SK-N-SH (cell line): ENCODE results near the gene RABL6. TPM values are rescaled to one million over a fixed set of nuclear protein-coding genes. Genes with fewer than 3 reads are reported as not detected.

Experiments
- CTCF ChIA-PET: fragments of 300-600, 350-600 bp; formaldehyde crosslinking; extraction: SDS; loops from one replicate; lab custom pipeline; 2021; lab: Yijun Ruan, JAX
- POLR2A ChIA-PET: fragments of 350-600 bp; sonication (Branson Sonifier 250); formaldehyde crosslinking; extraction: SDS; loops from one replicate; lab custom pipeline; 2020; ENCODE audit warnings: antibody characterized with exemption, inconsistent platforms; lab: Yijun Ruan, JAX
- DNase-seq: peaks from one replicate; pipeline ENCODE4 v3.0.0; 2012
- H2AFZ ChIP-seq: fragments of 200-600 bp; sonication (generic); 2 replicates; pipeline ENCODE4 v1.8.1; 2016; ENCODE audit warnings: antibody characterized with exemption, mild to moderate bottlenecking, low read depth
- H3F3A ChIP-seq: fragments of 200-600 bp; sonication (generic); replicated peaks from 2 replicates; pipeline ENCODE3; 2016; ENCODE audit warnings: antibody characterized with exemption, mild to moderate bottlenecking; ENCODE audit not compliant: insufficient read depth
- H3K27ac ChIP-seq, 2 experiments: fragments of 200-500 bp in 1 of 2; fragments of 200-600 bp in 1 of 2; sonication (Bioruptor generic) in 1 of 2; sonication (generic), shearing (Covaris generic) in 1 of 2; 2 replicates each; pipeline versions ENCODE4 v1.5.1 to v1.6.1; 2014 to 2016; ENCODE audit warnings: low read depth in 2 of 2, inconsistent platforms in 1 of 2, low read length in 1 of 2, mild to moderate bottlenecking in 1 of 2, mixed read lengths in 1 of 2
- H3K27me3 ChIP-seq: fragments of 200-600 bp; sonication (generic), shearing (Covaris generic); 2 replicates; pipeline ENCODE4 v1.6.1; 2016; ENCODE audit warnings: mixed run types; ENCODE audit not compliant: insufficient read depth
- H3K36me3 ChIP-seq, 2 experiments: fragments of 200-500 bp in 1 of 2; fragments of 200-600 bp in 1 of 2; sonication (Bioruptor generic) in 1 of 2; sonication (generic) in 1 of 2; replicated peaks in 1 of 2; 2 replicates each; pipeline versions ENCODE3 to v1.5.1; 2014 to 2016; ENCODE audit warnings: low read length in 1 of 2, mild to moderate bottlenecking in 1 of 2; ENCODE audit not compliant: insufficient read depth in 2 of 2, control insufficient read depth in 1 of 2
- H3K4me1 ChIP-seq, 2 experiments: fragments of 200-500 bp in 1 of 2; fragments of 200-600 bp in 1 of 2; sonication (Bioruptor generic) in 1 of 2; sonication (generic), shearing (Covaris generic) in 1 of 2; 2 replicates each; pipeline versions ENCODE4 v1.5.1 to v1.6.1; 2014 to 2016; ENCODE audit warnings: low read depth in 1 of 2, low read length in 1 of 2, mixed run types in 1 of 2; ENCODE audit not compliant: insufficient read depth in 2 of 2, control insufficient read depth in 1 of 2
- H3K4me2 ChIP-seq: fragments of 200-600 bp; sonication (generic), shearing (Covaris generic); 2 replicates; pipeline ENCODE4 v1.6.1; 2017; ENCODE audit warnings: mixed run types
- H3K4me3 ChIP-seq, 2 experiments: fragments of 200-500 bp in 1 of 2; fragments of 200-600 bp in 1 of 2; sonication (Bioruptor generic) in 1 of 2; sonication (generic), shearing (Covaris generic) in 1 of 2; 2 replicates each; pipeline versions ENCODE4 v1.5.1 to v1.8.1; 2014 to 2016; ENCODE audit warnings: low read depth in 2 of 2, inconsistent platforms in 1 of 2, low read length in 1 of 2, mild to moderate bottlenecking in 1 of 2, mixed read lengths in 1 of 2, moderate library complexity in 1 of 2
- H3K79me2 ChIP-seq: fragments of 200-600 bp; sonication (generic); 2 replicates; pipeline ENCODE4 v1.8.1; 2017; ENCODE audit warnings: mild to moderate bottlenecking; ENCODE audit not compliant: insufficient read depth
- H3K9ac ChIP-seq: fragments of 200-600 bp; sonication (generic); 2 replicates; pipeline ENCODE4 v1.6.1; 2017; ENCODE audit warnings: mixed run types
- H3K9me2 ChIP-seq: fragments of 200-600 bp; sonication (generic); 2 replicates; pipeline ENCODE4 v1.6.1; 2017; ENCODE audit warnings: mixed run types
- H3K9me3 ChIP-seq: fragments of 200-600 bp; sonication (generic); 2 replicates; pipeline ENCODE4 v1.6.1; 2017; ENCODE audit warnings: mixed run types, mild to moderate bottlenecking, moderate library complexity
- H4K20me1 ChIP-seq: fragments of 200-600 bp; sonication (generic); 2 replicates; pipeline ENCODE4 v1.6.1; 2017; ENCODE audit warnings: mild to moderate bottlenecking, mixed run types; ENCODE audit not compliant: insufficient read depth
- ELF1 ChIP-seq: IDR thresholded peaks from 2 replicates; pipeline ENCODE4 v1.4.0; 2012
- EZH2phosphoT487 ChIP-seq: fragments of 200-600 bp; sonication (generic); IDR thresholded peaks from 2 replicates; pipeline ENCODE4 v1.6.1; 2017; ENCODE audit warnings: low read depth, mixed run types, mild to moderate bottlenecking, antibody characterized with exemption, moderate library complexity, borderline replicate concordance
- FOSL2 ChIP-seq: IDR thresholded peaks from 2 replicates; pipeline ENCODE4 v1.4.0; 2012; ENCODE audit warnings: low read depth, mild to moderate bottlenecking, moderate library complexity, borderline replicate concordance
- FOXM1 ChIP-seq: IDR thresholded peaks from 2 replicates; pipeline ENCODE4 v1.4.0; 2012; ENCODE audit warnings: low read depth, mild to moderate bottlenecking
- GATA2 ChIP-seq: sonication (generic); formaldehyde crosslinking; IDR thresholded peaks from 2 replicates; pipeline ENCODE4 v1.5.0; 2020; ENCODE audit warnings: mild to moderate bottlenecking, missing genetic modification reagents
- MEF2A ChIP-seq: IDR thresholded peaks from 2 replicates; pipeline ENCODE4 v1.4.0; 2012; ENCODE audit warnings: low read depth, borderline replicate concordance
- NFIC ChIP-seq: IDR thresholded peaks from 2 replicates; pipeline ENCODE4 v1.4.0; 2012; ENCODE audit warnings: borderline replicate concordance
- NRF1 ChIP-seq: IDR thresholded peaks from 2 replicates; pipeline ENCODE4 v1.6.1; 2012; ENCODE audit warnings: low read depth, mild to moderate bottlenecking, low read length
- SIN3A ChIP-seq: IDR thresholded peaks from 2 replicates; pipeline ENCODE4 v1.6.1; 2012; ENCODE audit warnings: low read depth, mild to moderate bottlenecking, low read length, moderate library complexity, borderline replicate concordance
- SMC3 ChIP-seq: IDR thresholded peaks from 2 replicates; pipeline ENCODE4 v1.6.1; 2012; ENCODE audit warnings: low read depth, low read length, improper control_type of control experiment
- TEAD4 ChIP-seq: IDR thresholded peaks from 2 replicates; pipeline ENCODE4 v1.4.0; 2012; ENCODE audit warnings: mild to moderate bottlenecking, borderline replicate concordance; ENCODE audit not compliant: insufficient read depth
- YY1 ChIP-seq: IDR thresholded peaks from 2 replicates; pipeline ENCODE4 v1.4.0; 2012; ENCODE audit warnings: low read depth, mild to moderate bottlenecking
- WGBS: methylation state at CpG from one replicate; pipeline ENCODE4 v1.1.6; 2017; ENCODE audit warnings: low lambda C conversion rate; 5-methylcytosine and 5-hydroxymethylcytosine counted together
- polyA plus RNA-seq, 3 experiments: library from polyadenylated mRNA; depleted of rRNA; stranded (reverse); fragments of >200 nt; gene quantifications; 2 replicates each; pipeline ENCODE4 v1.2.3, GENCODE V29; 2012
- TF ChIP-seq, protein P1 (sequence below): IDR thresholded peaks from 2 replicates; pipeline ENCODE4; 2012
- TF ChIP-seq, protein P2 (sequence below): fragments of 150-350 bp; IDR thresholded peaks from 2 replicates; pipeline ENCODE4 v1.6.1; 2017; ENCODE audit warnings: antibody characterized with exemption, low read length, low read depth, borderline replicate concordance
- TF ChIP-seq, protein P3 (sequence below): IDR thresholded peaks from 2 replicates; pipeline ENCODE4 v1.4.0; 2012; ENCODE audit warnings: low read depth
- TF ChIP-seq, protein P4 (sequence below): IDR thresholded peaks from 2 replicates; pipeline ENCODE4 v1.4.0; 2012; ENCODE audit warnings: low read depth, borderline replicate concordance

Gene RABL6
- polyA plus RNA-seq, 1 of the 3 experiments (the other 2 are of a cell fraction): 43.6 TPM

DNA sequence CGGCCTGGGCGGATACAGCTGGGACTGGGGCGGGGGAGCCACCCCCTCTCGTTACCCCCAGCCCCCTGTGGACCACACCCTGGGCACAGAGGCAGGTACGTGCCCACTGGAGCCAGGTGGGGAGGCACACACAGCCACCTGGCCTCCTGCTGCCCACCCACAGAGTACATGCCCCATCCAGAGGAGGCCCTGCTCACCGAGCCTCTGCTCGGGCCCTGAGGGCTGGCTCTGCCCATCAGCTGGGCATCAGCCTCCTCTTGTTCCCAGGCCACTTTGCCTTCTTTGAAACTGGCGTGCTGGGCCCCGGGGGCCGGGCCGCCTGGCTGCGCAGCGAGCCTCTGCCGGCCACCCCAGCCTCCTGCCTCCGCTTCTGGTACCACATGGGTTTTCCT lies 50.7 kb downstream of the RABL6 start (continued):
- TF ChIP-seq, protein P1, sequence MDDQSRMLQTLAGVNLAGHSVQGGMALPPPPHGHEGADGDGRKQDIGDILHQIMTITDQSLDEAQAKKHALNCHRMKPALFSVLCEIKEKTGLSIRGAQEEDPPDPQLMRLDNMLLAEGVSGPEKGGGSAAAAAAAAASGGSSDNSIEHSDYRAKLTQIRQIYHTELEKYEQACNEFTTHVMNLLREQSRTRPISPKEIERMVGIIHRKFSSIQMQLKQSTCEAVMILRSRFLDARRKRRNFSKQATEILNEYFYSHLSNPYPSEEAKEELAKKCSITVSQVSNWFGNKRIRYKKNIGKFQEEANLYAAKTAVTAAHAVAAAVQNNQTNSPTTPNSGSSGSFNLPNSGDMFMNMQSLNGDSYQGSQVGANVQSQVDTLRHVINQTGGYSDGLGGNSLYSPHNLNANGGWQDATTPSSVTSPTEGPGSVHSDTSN: no peak
- TF ChIP-seq EZH2phosphoT487 (no peak), FOXM1 (no peak), SMC3 (no peak)
- TF ChIP-seq, protein P2, sequence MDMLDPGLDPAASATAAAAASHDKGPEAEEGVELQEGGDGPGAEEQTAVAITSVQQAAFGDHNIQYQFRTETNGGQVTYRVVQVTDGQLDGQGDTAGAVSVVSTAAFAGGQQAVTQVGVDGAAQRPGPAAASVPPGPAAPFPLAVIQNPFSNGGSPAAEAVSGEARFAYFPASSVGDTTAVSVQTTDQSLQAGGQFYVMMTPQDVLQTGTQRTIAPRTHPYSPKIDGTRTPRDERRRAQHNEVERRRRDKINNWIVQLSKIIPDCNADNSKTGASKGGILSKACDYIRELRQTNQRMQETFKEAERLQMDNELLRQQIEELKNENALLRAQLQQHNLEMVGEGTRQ: no peak
- TF ChIP-seq, all 33 proteins: peak for 0

DNA sequence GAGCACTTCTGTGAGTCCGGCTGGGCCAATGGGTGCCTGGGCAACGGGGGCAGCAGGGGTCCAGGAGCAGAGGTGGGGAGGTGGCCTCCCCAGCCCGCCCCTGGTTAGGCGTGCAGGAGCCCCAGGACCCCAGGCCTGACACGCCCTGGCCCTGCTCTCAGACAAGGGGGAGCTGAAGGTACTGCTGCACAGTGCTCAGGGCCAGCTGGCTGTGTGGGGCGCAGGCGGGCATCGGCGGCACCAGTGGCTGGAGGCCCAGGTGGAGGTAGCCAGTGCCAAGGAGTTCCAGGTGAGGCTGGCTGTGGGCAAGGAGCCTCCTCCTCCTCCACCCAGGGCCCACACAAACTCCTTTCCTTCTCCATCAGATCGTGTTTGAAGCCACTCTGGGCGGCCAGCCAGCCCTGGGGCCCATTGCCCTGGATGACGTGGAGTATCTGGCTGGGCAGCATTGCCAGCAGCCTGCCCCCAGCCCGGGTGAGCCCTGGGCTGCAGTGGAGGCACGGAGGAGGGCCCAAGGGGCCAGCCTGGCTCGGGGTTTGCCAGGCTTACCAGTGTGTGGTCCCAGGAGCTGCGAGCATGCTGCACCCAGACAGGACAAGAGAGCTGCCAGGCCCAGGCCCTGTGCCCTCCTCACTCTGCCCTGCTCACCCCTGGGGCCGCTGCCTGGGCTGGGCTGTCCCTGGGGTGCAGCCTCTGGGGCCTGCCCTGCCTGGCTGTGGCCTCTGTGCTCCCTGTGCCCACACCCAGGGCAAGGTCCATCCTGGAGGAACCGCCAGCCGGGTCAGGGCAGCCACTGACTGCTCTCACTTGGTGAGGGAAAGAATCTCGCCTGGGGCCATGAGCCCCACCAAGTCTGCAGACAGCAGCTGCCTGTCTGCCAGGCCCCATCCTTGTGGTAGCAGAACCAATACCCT lies 51.4 kb downstream of the RABL6 start:
- no peak overlapping the region; the same call in 1 of the 2 replicates for H3K4me2 ChIP-seq
- POLR2A ChIA-PET: interaction anchor here (1.1 to 1.2 kb wide), 2 partner anchors 8 to 18 kb away, joined by 3 read pairs; no protein-coding TSS in a partner anchor
- TF ChIP-seq, protein P3, sequence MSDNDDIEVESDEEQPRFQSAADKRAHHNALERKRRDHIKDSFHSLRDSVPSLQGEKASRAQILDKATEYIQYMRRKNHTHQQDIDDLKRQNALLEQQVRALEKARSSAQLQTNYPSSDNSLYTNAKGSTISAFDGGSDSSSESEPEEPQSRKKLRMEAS: peak; percentile 18; the same call in 1 of the 2 replicates
- TF ChIP-seq, protein P1: no peak
- peak; percentile 75 for TF ChIP-seq NFIC
- peaks cover 10% of the 10 kb centered on the region for H3K79me2 ChIP-seq
- H3K27ac ChIP-seq: peak overlapping the region; percentile 24 to 47; a peak in 2 of 4 replicates
- H3K4me3 ChIP-seq: no peak overlapping the region
- no peaks in the 10 kb centered on the region for H3K27me3 ChIP-seq
- H3K4me1 ChIP-seq: peaks cover 0 to 13% of the 10 kb centered on the region in 2 experiments; a peak in 3 of 4 replicates
- H3K9ac ChIP-seq: no peak overlapping the region
- peaks cover 13 to 37% of the 10 kb centered on the region in 2 experiments for H3K36me3 ChIP-seq
- no peak overlapping the region for H2AFZ ChIP-seq
- CTCF ChIA-PET: interaction anchor here (0.9 to 2.1 kb wide), 7 partner anchors 8 to 176 kb away, joined by 3 to 7 read pairs (median 5); partner anchors contain the start of gene AJM1
- 35% methylated on average over 4 of the region's 20 CpGs for WGBS
- no peaks in the 10 kb centered on the region for H3F3A ChIP-seq
- no peaks in the 10 kb centered on the region for H3K9me3 ChIP-seq
- DNase-seq: no peak
- no peaks in the 10 kb centered on the region for H4K20me1 ChIP-seq
- H3K9me2 ChIP-seq: no peaks in the 10 kb centered on the region

DNA sequence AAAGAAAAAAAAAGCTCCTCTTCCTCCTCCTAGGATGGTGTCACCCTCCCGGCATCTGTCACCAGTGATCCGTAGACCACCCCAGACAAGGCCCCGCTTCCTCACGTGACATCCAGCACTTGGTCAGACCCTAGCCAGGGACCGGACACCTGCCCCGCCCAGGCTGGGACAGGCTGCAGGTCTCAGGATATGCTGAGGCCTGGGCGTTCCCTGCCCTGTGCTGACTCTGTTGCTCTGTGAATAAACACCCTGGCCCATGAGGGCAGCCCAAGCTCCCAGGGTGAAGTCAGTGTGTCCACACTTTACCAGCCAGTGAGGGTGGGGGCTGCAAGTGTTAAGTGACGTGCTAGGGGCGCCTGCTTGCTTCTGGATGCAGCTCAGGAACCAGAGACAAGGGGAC lies 52.8 kb downstream of the RABL6 start:
- Histone ChIP-seq H3K27me3 (no peaks in the 10 kb centered on the region), H3K36me3 (peaks cover 16 to 37% of the 10 kb centered on the region in 2 experiments), H2AFZ (no peak overlapping the region), H3K79me2 (peaks cover 25% of the 10 kb centered on the region), H4K20me1 (no peaks in the 10 kb centered on the region), H3K9me2 (no peaks in the 10 kb centered on the region), H3K27ac (no peak overlapping the region), H3K9me3 (no peaks in the 10 kb centered on the region), H3K4me3 (no peak overlapping the region), H3K4me1 (peaks cover 9 to 19% of the 10 kb centered on the region in 2 experiments; a peak in 3 of 4 replicates), H3K9ac (no peak overlapping the region), H3F3A (no peaks in the 10 kb centered on the region), H3K4me2 (no peak overlapping the region)
- WGBS: 94% methylated on average over 6 of the region's 9 CpGs
- DNase-seq: no peak
- ChIA-PET CTCF (interaction anchor here (0.9 to 2.1 kb wide), 8 partner anchors 9 to 88 kb away, joined by 3 to 7 read pairs (median 4); partner anchors contain the start of gene AJM1), POLR2A (interaction anchor here (0.9 kb wide), 1 partner anchor 18 kb away, joined by 4 read pairs; the partner anchor contains the start of gene AJM1)
- TF ChIP-seq FOSL2 (no peak), TEAD4 (no peak), ELF1 (no peak), MEF2A (no peak), GATA2 (CRISPR knock-in tag) (no peak), NRF1 (no peak), YY1 (no peak), SIN3A (no peak)
- TF ChIP-seq, protein P4, sequence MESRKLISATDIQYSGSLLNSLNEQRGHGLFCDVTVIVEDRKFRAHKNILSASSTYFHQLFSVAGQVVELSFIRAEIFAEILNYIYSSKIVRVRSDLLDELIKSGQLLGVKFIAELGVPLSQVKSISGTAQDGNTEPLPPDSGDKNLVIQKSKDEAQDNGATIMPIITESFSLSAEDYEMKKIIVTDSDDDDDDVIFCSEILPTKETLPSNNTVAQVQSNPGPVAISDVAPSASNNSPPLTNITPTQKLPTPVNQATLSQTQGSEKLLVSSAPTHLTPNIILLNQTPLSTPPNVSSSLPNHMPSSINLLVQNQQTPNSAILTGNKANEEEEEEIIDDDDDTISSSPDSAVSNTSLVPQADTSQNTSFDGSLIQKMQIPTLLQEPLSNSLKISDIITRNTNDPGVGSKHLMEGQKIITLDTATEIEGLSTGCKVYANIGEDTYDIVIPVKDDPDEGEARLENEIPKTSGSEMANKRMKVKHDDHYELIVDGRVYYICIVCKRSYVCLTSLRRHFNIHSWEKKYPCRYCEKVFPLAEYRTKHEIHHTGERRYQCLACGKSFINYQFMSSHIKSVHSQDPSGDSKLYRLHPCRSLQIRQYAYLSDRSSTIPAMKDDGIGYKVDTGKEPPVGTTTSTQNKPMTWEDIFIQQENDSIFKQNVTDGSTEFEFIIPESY: no peak
- TF ChIP-seq, protein P2: no peak
